NCI-H1417 (cell line): ENCODE data around the gene FBXL5.
"Not testable (repeated sequence)": the region's sequence is repeated elsewhere in the genome, so short reads cannot be mapped to it uniquely, and the experiment has no call there.

Experiments
- DNase-seq, 3 experiments: peaks; one replicate each; lab custom pipeline; 2025; lab: John Stamatoyannopoulos, UW

The FBXL5 gene

GRCh38 chr4:15652191-15652590 is 3.0 kb downstream of the FBXL5 start:
- no peak for DNase-seq

- DNase-seq: no peak
Measured at GRCh38 chr4:15651676-15652075, 3.5 kb downstream of the FBXL5 start.

GRCh38 chr4:15649914-15650545 is 5.1 kb downstream of the FBXL5 start:
- DNase-seq: peak; percentile 45 to 76 (median 50)

GRCh38 chr4:15648600-15648999 is 6.6 kb downstream of the FBXL5 start:
- no peak for DNase-seq

GRCh38 chr4:15638418-15638817 is 16.7 kb downstream of the FBXL5 start:
- no peak for DNase-seq

GRCh38 chr4:15636818-15637217 is 18.3 kb downstream of the FBXL5 start:
- DNase-seq: peak in 1 of 3 experiments; percentile 19

GRCh38 chr4:15617407-15617806 is 37.8 kb downstream of the FBXL5 start:
- DNase-seq: not testable (repeated sequence)

- DNase-seq: not testable (repeated sequence)
Measured at GRCh38 chr4:15614891-15615290, 40.3 kb downstream of the FBXL5 start.

GRCh38 chr4:15612136-15612535 is 43.0 kb downstream of the FBXL5 start:
- DNase-seq: no peak

GRCh38 chr4:15610855-15611254 is 44.3 kb downstream of the FBXL5 start:
- DNase-seq: no peak

GRCh38 chr4:15605537-15605936 is 49.6 kb downstream of the FBXL5 start:
- no peak for DNase-seq

- no peak for DNase-seq
Measured at GRCh38 chr4:15601862-15602261, 53.3 kb downstream of the FBXL5 start.

- no peak for DNase-seq
Measured at GRCh38 chr4:15600176-15600575, 55.0 kb downstream of the FBXL5 start.

GRCh38 chr4:15598644-15599043 is 56.5 kb downstream of the FBXL5 start:
- no peak for DNase-seq

- no peak for DNase-seq
Measured at GRCh38 chr4:15592799-15593198, 62.4 kb downstream of the FBXL5 start.

GRCh38 chr4:15587649-15588048 is 67.5 kb downstream of the FBXL5 start:
- DNase-seq: no peak

GRCh38 chr4:15586066-15586465 is 69.1 kb downstream of the FBXL5 start:
- DNase-seq: no peak

GRCh38 chr4:15585331-15585730 is 69.8 kb downstream of the FBXL5 start:
- no peak for DNase-seq

GRCh38 chr4:15584785-15585184 is 70.4 kb downstream of the FBXL5 start:
- DNase-seq: no peak

GRCh38 chr4:15577508-15577907 is 77.6 kb downstream of the FBXL5 start:
- DNase-seq: no peak

- DNase-seq: no peak
Measured at GRCh38 chr4:15575966-15576365, 79.2 kb downstream of the FBXL5 start.

GRCh38 chr4:15569746-15570145 is 85.4 kb downstream of the FBXL5 start:
- no peak for DNase-seq

GRCh38 chr4:15568821-15569220 is 86.3 kb downstream of the FBXL5 start:
- no peak for DNase-seq

GRCh38 chr4:15563871-15564270 is 91.3 kb downstream of the FBXL5 start:
- no peak for DNase-seq
